PFSK-1 (cell line): ENCODE results near the gene APBA3.

ENCODE experiments used
- FOXP2 ChIP-seq: optimal IDR thresholded peaks from 2 replicates; pipeline ENCODE3; 2011; ENCODE audit warnings: borderline replicate concordance, control low read depth, inconsistent platforms; ENCODE audit not compliant: insufficient read depth; ENCODE audit errors: extremely low read length, extremely low read depth
- POLR2AphosphoS5 ChIP-seq: IDR thresholded peaks from 2 replicates; pipeline ENCODE4 v1.6.1; 2012; ENCODE audit warnings: low read depth, mild to moderate bottlenecking, control low read depth, low read length, moderate library complexity
- REST ChIP-seq, 2 experiments: IDR thresholded peaks; 2 replicates each; pipeline versions ENCODE4 v1.6.1 to v1.8.0; 2011 to 2012; ENCODE audit warnings: low read depth in 2 of 2, low read length in 2 of 2, control low read depth in 1 of 2, inconsistent platforms in 1 of 2, mild to moderate bottlenecking in 1 of 2, moderate library complexity in 1 of 2; ENCODE audit not compliant: insufficient read depth in 1 of 2
- SIN3A ChIP-seq: IDR thresholded peaks from 2 replicates; pipeline ENCODE4 v1.6.1; 2012; ENCODE audit warnings: mild to moderate bottlenecking, low read length, moderate library complexity, borderline replicate concordance; ENCODE audit not compliant: insufficient read depth
- TAF1 ChIP-seq: IDR thresholded peaks from 2 replicates; pipeline ENCODE4 v1.6.1; 2012; ENCODE audit warnings: low read length, control low read depth, borderline replicate concordance; ENCODE audit not compliant: insufficient read depth

Gene APBA3

GRCh38 chr19:3746371-3747056 is 15.0 kb downstream of the APBA3 start:
- no peak for TF ChIP-seq FOXP2
- no peak for TF ChIP-seq POLR2AphosphoS5
- TF ChIP-seq REST (IDR thresholded peaks at IDR 0.05; ENCODE audit: insufficient read depth in 1 of 2, low read depth in 2 of 2, low read length in 2 of 2) = no peak
- no peak for TF ChIP-seq TAF1
- no peak for TF ChIP-seq SIN3A

DNA sequence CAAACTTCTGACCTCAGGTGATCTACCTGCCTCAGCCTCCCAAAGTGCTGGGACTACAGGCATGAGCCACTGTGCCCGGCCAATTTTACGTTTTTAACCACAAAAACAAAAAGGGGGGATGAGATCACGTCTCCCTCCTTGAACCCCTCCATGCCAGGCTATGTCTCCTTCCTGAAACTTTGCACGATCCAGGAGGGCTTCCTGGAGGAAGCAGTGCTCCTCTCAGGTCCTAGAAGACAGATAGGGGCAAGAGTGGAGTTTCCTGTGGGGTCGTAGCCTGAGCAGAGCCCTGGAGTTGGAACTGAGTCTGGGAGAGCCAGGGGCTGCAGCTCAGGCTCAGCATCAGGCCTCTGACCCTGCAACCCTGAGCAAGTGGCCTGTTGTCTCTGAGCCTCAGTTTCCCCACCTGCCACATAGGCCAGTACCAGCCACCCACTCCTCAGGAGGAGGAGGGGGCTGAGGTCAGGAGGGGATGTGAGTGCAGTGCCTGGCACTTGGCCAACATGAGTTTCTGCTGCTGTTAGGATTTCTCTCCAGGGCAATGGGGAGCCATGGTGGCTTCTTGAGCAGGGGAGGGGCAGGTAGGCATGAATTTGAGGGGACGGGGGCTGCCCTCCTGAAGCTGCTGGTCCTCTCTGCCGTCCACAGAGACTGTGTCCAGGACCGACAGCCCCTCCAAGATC is 16.0 kb downstream of the APBA3 start:
- TF ChIP-seq FOXP2 (no peak), SIN3A (no peak), TAF1 (no peak), REST (IDR thresholded peaks at IDR 0.05; ENCODE audit: insufficient read depth in 1 of 2, low read depth in 2 of 2, low read length in 2 of 2) (no peak), POLR2AphosphoS5 (no peak)

- TF ChIP-seq REST (IDR thresholded peaks at IDR 0.05; ENCODE audit: insufficient read depth in 1 of 2, low read depth in 2 of 2, low read length in 2 of 2) (no peak), SIN3A (no peak), TAF1 (no peak), POLR2AphosphoS5 (no peak), FOXP2 (no peak)
These were observed 18.0 kb downstream of the APBA3 start for GRCh38 chr19:3743486-3743885.

GRCh38 chr19:3740431-3740830 is 21.1 kb downstream of the APBA3 start:
- TF ChIP-seq REST (IDR thresholded peaks at IDR 0.05; ENCODE audit: insufficient read depth in 1 of 2, low read depth in 2 of 2, low read length in 2 of 2) (no peak), FOXP2 (no peak), TAF1 (no peak), POLR2AphosphoS5 (no peak), SIN3A (no peak)
